Caco-2 (cell line): ENCODE measurements around the gene EIF4E1B. TPM values are rescaled to one million over a fixed set of nuclear protein-coding genes. Genes with fewer than 3 reads are reported as not detected.
A peak's percentile ranks its signal among the peaks of the same experiment; 100 is the strongest.

Experiments
- BruUV-seq: library from RNA; stranded (reverse); fragments of 400-500 nt; replicated peaks from 2 replicates; lab custom pipeline; 2021; lab: Mats Ljungman, UMichigan
- CTCF ChIA-PET: fragments of 300-600 bp; sonication (Branson Sonifier 250); formaldehyde crosslinking; loops from one replicate; lab custom pipeline; 2022; ENCODE audit warnings: antibody characterized with exemption; lab: Charles Lee
- POLR2A ChIA-PET: fragments of 300-600 bp; sonication (Branson Sonifier 250); formaldehyde crosslinking; loops from one replicate; lab custom pipeline; 2022; ENCODE audit warnings: antibody characterized with exemption; lab: Charles Lee
- DNase-seq, 2 experiments: peaks; one replicate each; pipeline versions ENCODE4 v3.0.0 to v3.0.0-alpha.2; 2020 to 2022
- H3K27me3 ChIP-seq: replicated peaks from 2 replicates; pipeline ENCODE4 v1.6.0; 2011; ENCODE audit warnings: low read length; ENCODE audit not compliant: control insufficient read depth, insufficient read depth
- H3K36me3 ChIP-seq: 2 replicates; pipeline ENCODE4 v1.5.1; 2011; ENCODE audit warnings: low read length; ENCODE audit not compliant: control insufficient read depth, insufficient read depth
- H3K4me1 ChIP-seq: fragments of 250-450 bp; sonication (Bioruptor Pico); 2 replicates; pipeline ENCODE4 v1.5.1; 2020; ENCODE audit warnings: mild to moderate bottlenecking
- H3K4me3 ChIP-seq: 2 replicates; pipeline ENCODE4 v1.5.1; 2011; ENCODE audit warnings: low read depth, mild to moderate bottlenecking, control low read depth, low read length
- H3K9me3 ChIP-seq: fragments of 250-450 bp; sonication (Bioruptor Pico); 2 replicates; pipeline ENCODE4 v1.5.1; 2020; ENCODE audit warnings: mild to moderate bottlenecking, moderate library complexity
- H3K27ac Mint-ChIP-seq: one replicate; pipeline ENCODE4 v1.8.0; 2022; ENCODE audit warnings: mixed read lengths; ENCODE audit not compliant: unreplicated experiment
- H3K27me3 Mint-ChIP-seq: one replicate; pipeline ENCODE4 v1.8.0; 2022; ENCODE audit warnings: mixed read lengths; ENCODE audit not compliant: insufficient read depth, unreplicated experiment
- H3K36me3 Mint-ChIP-seq: one replicate; pipeline ENCODE4 v1.8.0; 2022; ENCODE audit warnings: mild to moderate bottlenecking, mixed read lengths; ENCODE audit not compliant: insufficient read depth, unreplicated experiment
- H3K4me1 Mint-ChIP-seq: one replicate; pipeline ENCODE4 v1.8.0; 2022; ENCODE audit warnings: low read depth, mixed read lengths; ENCODE audit not compliant: unreplicated experiment
- H3K4me3 Mint-ChIP-seq: one replicate; pipeline ENCODE4 v1.8.0; 2022; ENCODE audit warnings: mild to moderate bottlenecking, moderate library complexity, mixed read lengths; ENCODE audit not compliant: unreplicated experiment
- H3K9me3 Mint-ChIP-seq: one replicate; pipeline ENCODE4 v1.8.0; 2022; ENCODE audit warnings: mixed read lengths; ENCODE audit not compliant: unreplicated experiment
- intact Hi-C: fragments of 100-400 bp; cut with micrococcal nuclease; formaldehyde crosslinking; loops from one replicate; pipeline ENCODE4 v1.10.0; 2022; ENCODE audit not compliant: unreplicated experiment
- total RNA-seq: library from RNA; stranded (reverse); gene quantifications from 2 replicates; pipeline ENCODE4 v1.2.3, GENCODE V29; 2022
- TF ChIP-seq, protein P1 (sequence below), 2 experiments: fragments of 200-600 bp in 1 of 2; IDR thresholded peaks; 1 replicate in 1 of 2; 2 replicates in 1 of 2; pipeline versions ENCODE4 v1.5.1 to v1.8.0; 2011 to 2022; ENCODE audit warnings: antibody characterized with exemption in 1 of 2, control low read depth in 1 of 2, inconsistent platforms in 1 of 2, low read depth in 1 of 2, low read length in 1 of 2, mild to moderate bottlenecking in 1 of 2, moderate library complexity in 1 of 2; ENCODE audit not compliant: insufficient read depth in 1 of 2, severe bottlenecking in 1 of 2, unreplicated experiment in 1 of 2

The EIF4E1B gene
- total RNA-seq, 1 experiment from 2014 or later: not detected

DNA sequence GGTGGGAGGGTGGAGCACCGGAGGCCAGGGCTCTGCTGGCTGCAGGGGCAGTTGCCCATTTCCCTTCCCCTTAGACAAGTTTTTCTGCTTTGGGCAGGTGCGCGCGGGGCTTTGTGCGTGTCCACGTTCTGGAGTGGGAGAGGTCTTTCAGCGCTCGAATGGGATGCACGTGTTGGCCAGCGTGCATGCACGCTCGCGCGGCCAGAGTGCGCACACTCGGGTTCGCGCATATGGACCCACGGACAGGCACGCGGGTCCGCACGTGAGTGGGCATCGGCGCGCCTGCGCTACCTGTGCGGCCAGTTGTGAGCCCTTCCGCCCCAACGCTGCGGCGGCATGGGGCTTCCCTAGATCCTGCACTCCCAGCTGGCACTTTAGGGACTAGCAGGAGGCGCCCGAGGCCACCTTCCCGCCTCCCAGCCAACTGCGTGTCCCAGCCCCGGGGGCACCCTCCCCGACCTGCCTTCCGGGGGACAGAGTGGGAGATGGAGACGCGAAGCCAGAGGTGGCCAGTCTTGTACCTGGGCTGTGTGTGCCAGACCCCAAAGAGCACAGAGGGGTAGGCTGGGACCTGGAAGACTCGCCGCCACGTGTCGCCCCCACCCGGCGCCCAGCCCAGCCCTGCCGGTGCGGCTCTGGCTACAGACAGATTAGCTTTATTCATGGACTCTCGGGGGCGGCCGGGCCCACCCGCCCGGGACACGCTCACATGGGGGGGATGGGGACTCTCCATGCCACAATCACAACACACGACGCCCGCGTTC, 10.7 kb upstream of the EIF4E1B start:
- ChIA-PET POLR2A (no interaction called here), CTCF (no interaction called here)
- Mint-ChIP-seq H3K4me3 (peak overlapping the region; percentile 60), H3K27me3 (peaks cover 31% of the 10 kb centered on the region), H3K27ac (no peak overlapping the region), H3K4me1 (no peaks in the 10 kb centered on the region), H3K36me3 (no peaks in the 10 kb centered on the region), H3K9me3 (no peaks in the 10 kb centered on the region)
- Histone ChIP-seq H3K27me3 (peaks cover 6% of the 10 kb centered on the region), H3K4me3 (peak overlapping the region; percentile 2; the same call in 1 of the 2 replicates), H3K4me1 (peaks cover 6% of the 10 kb centered on the region; the same call in 1 of the 2 replicates), H3K36me3 (no peaks in the 10 kb centered on the region), H3K9me3 (no peaks in the 10 kb centered on the region)
- no TSS peak for BruUV-seq
- intact Hi-C loops: loop anchor here (1.0 kb wide), 1 partner anchor 45 kb away; no protein-coding TSS in a partner anchor
- no peak for DNase-seq
- TF ChIP-seq, protein P1, sequence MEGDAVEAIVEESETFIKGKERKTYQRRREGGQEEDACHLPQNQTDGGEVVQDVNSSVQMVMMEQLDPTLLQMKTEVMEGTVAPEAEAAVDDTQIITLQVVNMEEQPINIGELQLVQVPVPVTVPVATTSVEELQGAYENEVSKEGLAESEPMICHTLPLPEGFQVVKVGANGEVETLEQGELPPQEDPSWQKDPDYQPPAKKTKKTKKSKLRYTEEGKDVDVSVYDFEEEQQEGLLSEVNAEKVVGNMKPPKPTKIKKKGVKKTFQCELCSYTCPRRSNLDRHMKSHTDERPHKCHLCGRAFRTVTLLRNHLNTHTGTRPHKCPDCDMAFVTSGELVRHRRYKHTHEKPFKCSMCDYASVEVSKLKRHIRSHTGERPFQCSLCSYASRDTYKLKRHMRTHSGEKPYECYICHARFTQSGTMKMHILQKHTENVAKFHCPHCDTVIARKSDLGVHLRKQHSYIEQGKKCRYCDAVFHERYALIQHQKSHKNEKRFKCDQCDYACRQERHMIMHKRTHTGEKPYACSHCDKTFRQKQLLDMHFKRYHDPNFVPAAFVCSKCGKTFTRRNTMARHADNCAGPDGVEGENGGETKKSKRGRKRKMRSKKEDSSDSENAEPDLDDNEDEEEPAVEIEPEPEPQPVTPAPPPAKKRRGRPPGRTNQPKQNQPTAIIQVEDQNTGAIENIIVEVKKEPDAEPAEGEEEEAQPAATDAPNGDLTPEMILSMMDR (IDR thresholded peaks at IDR 0.05; ENCODE audit: insufficient read depth in 1 of 2, low read depth in 1 of 2, low read length in 1 of 2, severe bottlenecking in 1 of 2, unreplicated experiment in 1 of 2): no peak

DNA sequence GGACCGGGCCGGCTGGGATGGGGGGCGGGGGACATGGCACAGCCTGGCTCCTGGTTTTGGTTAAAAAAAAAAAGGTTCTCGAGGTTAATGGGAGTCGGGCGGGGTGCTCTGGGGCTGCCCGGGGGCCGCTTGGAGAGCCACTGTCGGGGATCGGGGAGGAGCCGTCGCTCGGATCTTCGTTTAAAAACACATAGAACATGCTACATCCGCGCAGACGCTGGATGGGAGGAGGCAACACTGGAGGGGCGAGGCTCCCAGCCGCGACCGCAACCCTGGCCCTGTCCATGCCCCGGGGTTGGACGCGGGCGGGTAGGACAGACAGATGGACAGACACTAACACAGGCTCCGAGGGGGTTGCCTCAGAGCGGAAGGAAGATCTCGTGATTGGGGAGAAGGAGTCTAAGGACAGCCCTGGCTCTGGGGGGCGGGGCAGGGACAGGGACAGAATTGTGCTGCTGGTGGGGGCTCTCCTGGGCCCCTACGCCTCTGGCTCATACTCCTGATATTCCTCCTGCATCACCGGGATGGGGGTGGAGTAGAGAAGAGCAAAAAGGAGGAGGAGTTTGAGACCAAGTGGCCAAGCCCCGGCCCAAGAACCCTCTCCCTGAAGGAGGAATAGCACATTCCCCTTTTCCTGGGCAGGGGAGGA, 10.0 kb upstream of the EIF4E1B start:
- DNase-seq: no peak
- TF ChIP-seq, protein P1 (IDR thresholded peaks at IDR 0.05; ENCODE audit: insufficient read depth in 1 of 2, low read depth in 1 of 2, low read length in 1 of 2, severe bottlenecking in 1 of 2, unreplicated experiment in 1 of 2): no peak
- no peaks in the 10 kb centered on the region for H3K36me3 ChIP-seq
- no peaks in the 10 kb centered on the region for H3K36me3 Mint-ChIP-seq
- H3K9me3 Mint-ChIP-seq: no peaks in the 10 kb centered on the region
- H3K27me3 ChIP-seq: peaks cover 6% of the 10 kb centered on the region
- POLR2A ChIA-PET: no interaction called here
- peaks cover 6% of the 10 kb centered on the region; the same call in 1 of the 2 replicates for H3K4me1 ChIP-seq
- CTCF ChIA-PET: no interaction called here
- no peaks in the 10 kb centered on the region for H3K4me1 Mint-ChIP-seq
- BruUV-seq: no TSS peak
- peaks cover 27% of the 10 kb centered on the region for H3K27me3 Mint-ChIP-seq
- no peaks in the 10 kb centered on the region for H3K9me3 ChIP-seq
- intact Hi-C loops: no loop called here
- H3K4me3 Mint-ChIP-seq: peak overlapping the region; percentile 60
- no peak overlapping the region for H3K27ac Mint-ChIP-seq
- H3K4me3 ChIP-seq: no peak overlapping the region

DNA sequence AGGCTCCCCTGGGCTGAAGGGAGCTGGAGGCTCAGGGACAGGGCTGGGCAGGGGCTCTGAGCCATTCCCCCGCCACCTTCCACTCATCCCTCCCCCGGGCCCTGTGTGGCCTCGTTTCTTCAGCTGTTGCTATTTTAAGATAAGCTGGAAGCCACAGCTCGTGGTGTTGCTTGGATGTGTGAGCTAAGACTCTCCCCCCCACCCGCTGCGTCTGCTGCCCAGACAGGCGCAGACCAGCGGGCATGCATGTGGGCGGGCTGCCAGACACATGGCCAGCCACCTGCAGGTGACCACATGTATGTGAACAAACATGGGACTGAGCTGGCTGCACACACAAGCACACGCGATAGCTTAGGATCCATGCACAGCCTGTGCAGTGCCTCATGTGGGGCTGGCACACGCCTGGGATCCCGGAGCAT, 8.8 kb upstream of the EIF4E1B start:
- H3K27me3 ChIP-seq: peaks cover 7% of the 10 kb centered on the region
- ChIA-PET POLR2A (no interaction called here), CTCF (no interaction called here)
- no peak overlapping the region for H3K4me3 ChIP-seq
- no TSS peak for BruUV-seq
- Mint-ChIP-seq H3K36me3 (no peaks in the 10 kb centered on the region), H3K27ac (no peak overlapping the region), H3K27me3 (peaks cover 27% of the 10 kb centered on the region), H3K4me1 (no peaks in the 10 kb centered on the region), H3K4me3 (no peak overlapping the region), H3K9me3 (no peaks in the 10 kb centered on the region)
- peaks cover 6% of the 10 kb centered on the region; the same call in 1 of the 2 replicates for H3K4me1 ChIP-seq
- DNase-seq: no peak
- no peaks in the 10 kb centered on the region for H3K36me3 ChIP-seq
- TF ChIP-seq, protein P1 (IDR thresholded peaks at IDR 0.05; ENCODE audit: insufficient read depth in 1 of 2, low read depth in 1 of 2, low read length in 1 of 2, severe bottlenecking in 1 of 2, unreplicated experiment in 1 of 2): no peak
- intact Hi-C loops: no loop called here
- H3K9me3 ChIP-seq: no peaks in the 10 kb centered on the region
